GM12864 (cell line): ENCODE data around the gene GALNT14.
"Not testable (repeated sequence)": the region's sequence is repeated elsewhere in the genome, so short reads cannot be mapped to it uniquely, and the experiment has no call there.

Experiments used
- DNase-seq: peaks from one replicate; pipeline ENCODE4 v3.0.0-alpha.2; 2011; ENCODE audit warnings: low read depth
- H3K4me3 ChIP-seq: 2 replicates; pipeline ENCODE4 v1.5.1; 2011; ENCODE audit warnings: mild to moderate bottlenecking, low read depth, low read length, control low read depth
- CTCF ChIP-seq: IDR thresholded peaks from 2 replicates; pipeline ENCODE4 v1.5.1; 2011; ENCODE audit warnings: low read depth, mild to moderate bottlenecking, moderate library complexity, low read length, control low read depth, inconsistent platforms; ENCODE audit errors: missing control alignments

GALNT14 gene

DNA sequence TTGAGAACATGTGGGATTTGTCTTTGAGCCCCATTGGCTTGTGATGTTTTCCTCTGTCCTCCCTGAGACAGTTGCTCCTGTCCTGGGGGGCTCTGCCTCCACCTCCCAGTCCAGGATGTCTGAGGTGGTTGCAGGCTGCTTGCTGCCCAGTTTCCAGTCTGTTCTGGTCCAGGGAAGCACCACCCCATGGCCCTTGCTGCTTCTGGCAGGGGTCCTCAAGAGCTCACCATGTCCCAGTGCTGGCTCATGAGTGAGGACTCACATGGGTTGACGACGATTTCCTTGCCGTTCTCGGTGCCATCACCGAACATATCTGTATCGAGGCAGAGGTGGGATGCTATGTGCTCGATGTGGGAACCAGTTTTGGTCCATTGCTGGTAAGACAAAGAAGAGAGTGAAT lies 227.6 kb downstream of the GALNT14 start:
- DNase-seq: no peak
- no peak for TF ChIP-seq CTCF

DNA sequence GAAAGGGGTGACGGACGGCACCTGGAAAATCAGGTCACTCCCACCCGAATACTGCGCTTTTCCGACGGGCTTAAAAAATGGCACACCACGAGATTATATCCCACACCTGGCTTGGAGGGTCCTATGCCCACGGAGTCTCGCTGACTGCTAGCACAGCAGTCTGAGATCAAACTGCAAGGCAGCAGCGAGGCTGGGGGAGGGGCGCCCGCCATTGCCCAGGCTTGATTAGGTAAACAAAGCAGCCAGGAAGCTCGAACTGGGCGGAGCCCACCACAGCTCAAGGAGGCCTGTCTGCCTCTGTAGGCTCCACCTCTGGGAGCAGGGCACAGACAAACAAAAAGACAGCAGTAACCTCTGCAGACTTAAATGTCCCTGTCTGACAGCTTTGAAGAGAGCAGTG lies 233.8 kb downstream of the GALNT14 start:
- H3K4me3 ChIP-seq, DNase-seq: not testable (repeated sequence)

More for the DNA sequence above, 227.6 kb downstream of the GALNT14 start:
- no peak overlapping the region for H3K4me3 ChIP-seq

- H3K4me3 ChIP-seq: no peak overlapping the region
- DNase-seq: no peak
- no peak for TF ChIP-seq CTCF
Observed at GRCh38 chr2:30903326-30903725, 234.9 kb downstream of the GALNT14 start.

GRCh38 chr2:30900381-30900780 lies 237.9 kb downstream of the GALNT14 start:
- DNase-seq: no peak
- no peak overlapping the region for H3K4me3 ChIP-seq
- TF ChIP-seq CTCF: no peak

DNA sequence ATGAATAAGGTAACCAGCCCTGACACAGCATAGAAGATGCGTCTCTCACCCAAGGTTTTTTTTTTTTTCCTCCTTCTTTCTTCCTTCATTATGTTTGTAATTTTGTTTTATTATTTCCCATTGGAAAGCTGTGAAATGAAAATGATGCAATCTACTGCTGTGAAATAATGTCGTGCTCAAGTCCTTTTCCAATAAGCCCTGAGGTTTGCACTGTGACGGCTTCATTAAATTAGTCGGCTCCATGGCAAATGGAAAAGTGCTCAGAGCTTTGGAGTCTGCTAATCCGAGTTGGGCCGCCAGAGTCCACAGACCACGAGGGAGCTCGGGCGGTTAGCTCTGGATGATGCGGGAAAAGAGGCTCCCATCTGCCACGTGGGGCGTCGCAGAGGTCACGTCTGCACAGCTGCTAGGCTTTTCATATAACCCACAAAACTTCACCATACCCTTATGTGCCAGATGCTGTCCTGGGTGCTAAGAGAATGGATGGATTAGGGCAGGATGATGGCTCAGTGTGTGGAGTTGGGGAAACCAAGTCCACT lies 238.7 kb downstream of the GALNT14 start:
- no peak overlapping the region for H3K4me3 ChIP-seq
- no peak for DNase-seq
- TF ChIP-seq CTCF: no peak

GRCh38 chr2:30897539-30897938 lies 240.7 kb downstream of the GALNT14 start:
- no peak overlapping the region for H3K4me3 ChIP-seq
- TF ChIP-seq CTCF: no peak
- no peak for DNase-seq

GRCh38 chr2:30894498-30895119 lies 243.6 kb downstream of the GALNT14 start:
- no peak for DNase-seq
- H3K4me3 ChIP-seq: no peak overlapping the region
- no peak for TF ChIP-seq CTCF
